Upper lobe of left lung (tissue), 4 donors: ENCODE results near the gene MIPOL1.
"Not testable (repeated sequence)": the region's sequence is repeated elsewhere in the genome, so short reads cannot be mapped to it uniquely, and the experiment has no call there.

Source experiments
- CTCF ChIP-seq, 6 experiments: fragments of 450-650 bp in 4 of 6; fragments of 200-600 bp in 2 of 6; sonication (generic) in 2 of 6; IDR thresholded peaks; one replicate each; pipeline ENCODE4 v1.5.1; 2016 to 2019; ENCODE audit warnings: antibody characterized with exemption in 6 of 6
- EP300 ChIP-seq, 4 donors: sonication (generic); formaldehyde crosslinking; IDR thresholded peaks; one replicate each; pipeline ENCODE4 v1.5.1; 2017; ENCODE audit warnings: antibody characterized with exemption in 4 of 4, control low read depth in 2 of 4

DNA sequence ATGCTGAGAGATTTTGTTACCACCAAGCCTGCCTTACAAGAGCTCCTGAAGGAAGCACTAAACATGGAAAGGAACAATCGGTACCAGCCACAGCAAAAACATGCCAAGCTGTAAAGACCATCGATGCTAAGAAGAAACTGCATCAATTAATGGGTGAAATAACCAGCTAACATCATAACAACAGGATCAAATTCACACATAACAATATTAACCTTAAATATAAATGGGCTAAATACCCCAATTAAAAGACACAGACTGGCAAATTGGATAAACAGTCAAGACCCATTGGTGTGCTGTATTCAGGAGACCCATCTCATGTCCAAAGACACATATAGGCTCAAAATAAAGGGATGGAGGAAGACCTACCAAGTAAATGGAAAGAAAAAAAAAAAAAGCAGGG, 8.0 kb upstream of the MIPOL1 start:
- not testable (repeated sequence) for TF ChIP-seq CTCF, EP300 (IDR thresholded peaks at IDR 0.05)
